Embryonic facial prominence (tissue), 1 donor: Measurements from ENCODE around the gene RNASEH2B.

Experiments
- DNase-seq: peaks from one replicate; pipeline ENCODE4 v3.0.0-alpha.2; 2016; ENCODE audit errors: extremely low spot score

Gene RNASEH2B, protein sequence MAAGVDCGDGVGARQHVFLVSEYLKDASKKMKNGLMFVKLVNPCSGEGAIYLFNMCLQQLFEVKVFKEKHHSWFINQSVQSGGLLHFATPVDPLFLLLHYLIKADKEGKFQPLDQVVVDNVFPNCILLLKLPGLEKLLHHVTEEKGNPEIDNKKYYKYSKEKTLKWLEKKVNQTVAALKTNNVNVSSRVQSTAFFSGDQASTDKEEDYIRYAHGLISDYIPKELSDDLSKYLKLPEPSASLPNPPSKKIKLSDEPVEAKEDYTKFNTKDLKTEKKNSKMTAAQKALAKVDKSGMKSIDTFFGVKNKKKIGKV

DNA sequence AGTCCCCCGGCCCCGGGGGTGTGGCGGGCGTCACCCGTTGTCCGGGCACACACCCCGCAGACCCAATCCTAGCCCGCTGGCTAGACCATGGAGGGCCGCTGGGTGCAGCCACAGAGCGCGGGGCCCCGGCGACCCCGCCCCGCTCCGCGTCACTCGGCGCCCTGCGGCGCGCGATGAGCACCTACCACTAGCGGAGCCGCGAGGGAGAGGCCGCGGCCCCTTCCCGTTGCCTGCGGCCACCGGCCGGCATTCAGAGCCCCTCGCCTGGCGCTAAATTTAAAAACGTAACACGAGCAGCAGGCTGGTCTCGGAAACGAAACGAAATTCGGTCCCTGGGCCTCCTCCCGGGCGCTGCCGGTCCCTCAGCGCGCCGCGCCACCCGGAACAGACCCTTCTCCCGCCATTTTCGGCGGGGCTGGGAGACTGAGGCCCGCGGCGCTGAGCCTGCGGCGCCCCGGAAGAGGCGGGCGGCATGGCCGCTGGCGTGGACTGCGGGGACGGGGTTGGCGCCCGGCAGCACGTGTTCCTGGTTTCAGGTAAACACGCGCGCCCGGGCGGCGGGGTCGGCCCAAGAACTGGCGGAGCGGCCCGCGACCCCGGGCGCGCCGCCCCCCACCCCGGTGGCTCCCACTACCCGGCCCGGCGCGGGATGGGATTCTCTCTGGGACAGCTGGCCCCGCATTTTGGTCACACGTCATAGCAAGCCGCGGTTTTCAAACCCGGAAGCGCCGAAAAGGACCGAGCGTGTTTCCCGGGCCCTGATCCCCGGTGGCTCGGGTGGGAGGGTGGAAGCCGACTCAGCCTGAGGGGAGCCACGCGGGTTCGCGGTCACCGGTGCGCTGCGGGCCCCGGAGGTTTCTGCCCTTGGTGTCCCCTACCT is at the start of gene RNASEH2B:
RNASEH2B (plus strand) TSS at position 187 of the 880 bp plus-strand sequence; CDS start at position 473, 286 bp downstream.
- no peak for DNase-seq

DNA sequence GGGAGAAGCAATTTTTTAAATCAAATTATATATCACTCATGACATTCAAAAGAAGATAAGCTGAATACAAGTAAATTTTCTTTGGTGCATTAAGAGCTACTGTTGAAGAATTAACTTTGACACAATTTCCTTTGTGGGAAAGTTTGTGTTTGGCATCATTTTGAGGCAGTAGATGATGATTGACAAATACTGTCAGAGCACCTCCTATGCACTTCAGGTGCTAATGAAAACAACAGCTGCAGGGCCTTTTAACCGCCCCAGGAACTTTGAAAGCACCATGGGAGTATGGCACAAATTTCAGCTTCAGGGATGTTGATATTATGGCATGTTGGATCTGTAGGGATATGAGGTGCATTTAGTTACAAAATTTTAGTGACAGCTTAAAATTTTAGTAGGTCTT is 45.1 kb upstream of the RNASEH2B start:
- no peak for DNase-seq

DNA sequence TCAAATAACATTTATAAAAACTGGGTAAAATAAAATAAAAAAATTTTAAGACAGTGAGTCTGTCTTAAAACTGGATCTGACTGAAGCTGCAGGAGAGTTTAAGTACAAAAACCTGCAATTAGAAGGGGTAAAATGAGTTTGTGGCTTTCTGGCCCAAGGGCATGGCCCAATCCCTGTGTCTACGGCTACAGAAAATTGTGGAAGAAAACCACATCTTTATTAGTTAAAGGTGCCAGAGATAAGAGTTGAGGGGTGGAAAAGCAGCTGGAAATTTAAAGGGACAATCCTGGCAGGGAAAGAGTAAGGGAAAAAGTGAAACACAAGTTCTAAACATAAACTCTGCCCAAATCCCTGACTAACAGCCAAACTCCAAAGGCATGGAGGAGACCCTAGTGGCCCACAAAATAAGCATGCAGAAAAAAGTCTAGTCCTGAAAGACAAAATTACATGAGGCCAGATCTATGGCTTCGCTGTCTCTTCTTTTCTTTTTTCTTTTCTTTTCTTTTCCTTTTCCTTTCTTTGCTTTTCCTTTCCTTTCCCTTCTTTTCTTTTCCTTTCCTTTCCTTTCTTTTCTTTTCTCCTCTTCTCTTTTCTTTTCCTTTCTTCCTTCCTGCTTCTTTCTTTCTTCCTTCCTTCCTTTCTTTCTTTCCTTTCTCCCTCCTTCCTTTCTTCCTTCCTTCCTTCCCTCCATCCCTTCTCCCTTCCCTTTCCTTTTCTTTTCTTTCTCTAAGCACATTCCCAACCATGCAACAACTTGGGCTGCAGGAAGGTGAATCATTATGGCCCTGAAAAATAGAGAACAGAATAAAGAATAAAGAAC is 42.6 kb upstream of the RNASEH2B start:
- no peak for DNase-seq

DNA sequence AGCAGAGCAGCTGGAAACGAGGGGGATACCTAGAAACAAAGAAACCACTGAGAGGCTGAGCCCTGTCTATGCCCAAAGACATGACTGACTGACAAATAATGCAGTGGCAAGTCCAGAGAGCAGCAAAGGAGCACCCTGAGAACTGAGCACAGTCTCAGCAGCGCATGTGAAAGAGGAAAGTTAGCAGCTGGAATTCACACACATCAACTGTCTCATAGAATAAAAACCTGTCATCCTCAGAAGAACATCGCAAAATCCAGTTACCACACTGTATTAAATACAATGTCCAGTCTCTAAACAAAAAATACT is 42.0 kb upstream of the RNASEH2B start:
- no peak for DNase-seq

DNA sequence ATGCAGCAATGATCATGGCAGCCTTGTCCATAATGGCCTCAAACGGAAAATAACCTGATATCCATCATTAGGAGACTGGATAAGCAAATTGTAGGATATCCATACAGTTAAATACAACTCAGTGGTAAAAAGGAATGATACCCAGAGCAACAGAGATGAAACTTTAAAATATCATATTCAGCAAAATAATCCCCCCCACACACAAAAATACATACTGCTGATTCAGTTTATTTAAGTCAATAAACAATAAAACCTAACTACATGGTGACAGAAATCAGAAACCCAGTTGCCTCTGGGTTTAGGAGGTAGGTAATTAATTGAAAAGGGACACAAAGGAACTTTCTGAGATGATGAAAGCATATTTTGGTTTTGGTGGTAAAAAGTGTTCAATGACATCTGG is 38.2 kb upstream of the RNASEH2B start:
- no peak for DNase-seq

DNA sequence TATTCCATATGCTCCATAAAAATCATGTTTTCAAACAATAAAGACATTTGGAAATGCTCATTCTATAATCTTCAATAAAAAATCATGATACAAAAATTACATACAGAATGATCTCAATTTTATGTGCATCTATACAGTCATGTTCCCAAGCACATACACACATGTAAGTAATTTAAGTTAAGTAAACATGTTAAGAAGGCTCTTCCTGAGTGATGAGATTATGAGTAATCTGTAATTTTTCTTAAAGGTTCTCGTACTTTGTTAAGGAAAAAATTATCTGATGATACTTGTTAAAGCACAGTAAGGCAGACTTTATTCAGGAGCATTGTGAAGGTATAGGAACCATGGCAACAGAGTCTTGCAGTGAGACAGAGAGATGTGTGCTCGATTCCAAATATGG is 36.1 kb upstream of the RNASEH2B start:
- DNase-seq = no peak

DNA sequence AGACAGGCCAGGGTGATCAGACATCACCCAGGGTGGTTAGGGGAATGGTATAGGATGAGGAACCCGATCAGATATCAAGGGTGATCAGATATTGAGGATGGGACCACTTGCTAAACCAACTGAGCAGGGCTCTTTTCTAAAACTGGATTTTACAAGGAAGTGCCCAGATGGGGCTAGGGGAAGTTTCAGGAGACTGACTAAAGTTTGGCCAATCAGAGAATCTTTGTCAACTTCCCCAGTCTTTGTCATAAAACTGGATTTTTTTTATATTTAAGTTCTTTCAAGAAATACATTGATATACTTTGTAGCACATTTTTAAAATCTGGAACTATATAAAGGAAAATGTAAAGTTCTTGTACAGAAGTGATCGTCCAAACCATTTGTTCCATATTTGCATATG is 35.6 kb upstream of the RNASEH2B start:
- DNase-seq = no peak

DNA sequence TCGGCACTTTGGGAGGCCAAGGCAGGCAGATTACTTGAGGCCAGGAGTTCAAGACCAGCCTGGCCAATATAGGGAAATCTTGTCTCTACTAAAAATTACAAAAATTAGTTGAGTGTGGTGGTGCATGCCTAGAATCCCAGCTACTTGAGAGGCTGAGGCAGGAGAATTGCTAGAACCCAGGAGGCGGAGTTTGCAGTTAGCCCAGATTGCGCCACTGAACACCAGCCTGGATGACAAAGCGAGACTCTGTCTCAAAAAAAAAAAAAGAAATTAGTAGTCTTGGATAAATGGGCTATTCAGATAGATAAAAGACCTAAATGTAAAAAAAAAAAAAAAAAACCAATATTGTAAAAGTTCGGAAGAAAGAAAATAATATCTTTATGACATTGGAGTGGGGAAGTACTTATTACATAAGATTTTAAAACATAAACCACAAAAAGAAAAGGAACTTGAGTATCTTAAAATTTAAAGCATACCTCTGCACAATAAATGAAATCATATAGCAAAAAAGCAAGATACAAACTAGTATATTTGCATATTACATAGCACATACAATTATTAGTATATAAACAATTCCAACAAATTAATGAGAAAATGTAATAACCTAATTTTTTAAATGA is 26.7 kb upstream of the RNASEH2B start:
- DNase-seq = no peak

DNA sequence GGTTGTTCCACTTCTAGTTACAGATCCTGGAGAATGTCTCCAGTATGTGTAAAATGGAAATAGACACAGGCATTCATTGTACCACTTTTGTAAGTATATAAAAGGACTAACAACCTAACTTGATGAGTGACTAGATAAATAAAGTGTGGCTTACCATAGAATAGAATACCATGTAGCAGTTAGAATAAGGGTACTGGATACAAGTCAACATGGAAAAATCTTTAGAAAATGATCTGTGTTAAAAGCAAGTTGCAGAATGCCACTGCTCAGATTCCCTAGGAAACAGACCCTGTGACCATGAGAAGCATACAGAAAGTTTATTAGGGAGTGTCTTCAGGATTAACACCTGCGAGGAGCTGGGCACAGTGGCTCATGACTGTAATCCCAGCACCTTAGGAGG is 25.9 kb upstream of the RNASEH2B start:
- no peak for DNase-seq

DNA sequence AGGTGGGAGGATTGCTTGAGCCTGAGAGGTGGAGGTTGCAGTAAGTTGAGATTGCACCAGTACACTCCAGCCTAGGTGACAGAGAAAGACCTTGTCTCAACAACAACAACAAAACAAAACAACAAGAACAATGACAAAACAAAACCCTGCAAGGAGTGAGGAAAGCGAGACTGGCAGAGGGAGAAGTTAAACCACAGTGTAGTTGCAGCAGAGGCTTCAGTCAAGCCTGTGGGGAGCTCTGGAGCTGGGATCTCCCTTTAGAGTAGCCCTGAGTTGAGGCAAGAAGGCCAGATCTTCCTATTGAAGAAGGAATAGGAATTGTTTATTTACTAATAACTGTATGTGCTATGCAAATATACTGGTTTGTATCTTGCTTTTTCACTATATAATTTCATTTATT is 25.3 kb upstream of the RNASEH2B start:
- no peak for DNase-seq

DNA sequence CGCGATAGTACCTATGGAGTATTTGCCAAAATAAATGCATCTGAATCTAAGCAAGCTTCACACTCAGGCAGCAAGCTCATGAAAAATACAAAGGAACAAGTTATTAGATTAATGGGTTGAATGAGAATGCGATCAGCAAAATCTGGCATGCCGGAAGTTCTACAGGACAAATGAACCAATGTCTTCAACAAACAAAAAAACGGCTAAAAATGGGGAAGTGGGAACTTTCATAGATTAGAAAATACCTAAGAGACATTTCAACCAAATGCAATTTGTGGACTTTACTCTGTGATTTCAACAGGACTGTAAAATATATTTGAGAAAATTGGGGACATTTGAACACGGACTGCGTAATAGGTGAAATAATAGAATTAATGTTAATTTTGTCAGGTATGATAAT is 22.4 kb upstream of the RNASEH2B start:
- DNase-seq = no peak

DNA sequence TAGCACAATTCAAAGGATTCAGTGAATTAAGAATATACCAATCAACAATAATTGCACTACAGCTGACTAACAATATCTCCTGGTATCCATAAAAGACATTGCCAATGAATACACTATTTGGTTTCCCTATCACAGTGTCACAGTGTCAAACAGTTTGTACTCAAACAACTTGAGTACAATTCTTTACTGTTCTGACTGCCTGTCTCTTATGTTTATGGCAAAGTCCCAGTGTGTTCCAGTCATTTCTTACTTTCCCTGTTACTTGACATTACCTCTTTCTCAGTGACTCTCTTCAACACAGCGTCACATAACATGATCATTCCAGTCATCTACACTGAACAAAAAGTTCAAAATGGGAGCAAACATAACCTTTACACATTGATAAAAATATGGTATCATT is 21.2 kb upstream of the RNASEH2B start:
- no peak for DNase-seq

DNA sequence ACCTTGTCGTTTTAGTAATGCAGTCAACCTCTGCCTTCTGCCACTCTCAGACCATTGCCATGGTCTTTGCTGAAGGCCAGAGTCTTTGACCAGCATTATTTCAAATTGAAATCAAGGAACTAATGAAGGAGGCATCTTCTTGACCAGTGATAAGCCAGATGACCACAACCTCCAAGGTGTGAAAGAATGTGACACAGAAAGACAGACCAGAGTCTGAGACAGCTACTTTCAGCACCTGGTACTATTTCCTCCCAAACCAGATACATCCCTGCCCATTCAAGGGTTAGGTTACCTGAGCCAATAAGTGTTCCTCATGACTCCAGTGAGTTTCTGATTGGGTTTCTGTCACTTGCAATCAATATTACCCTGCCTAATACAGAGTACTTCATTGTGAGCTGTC is 20.3 kb upstream of the RNASEH2B start:
- no peak for DNase-seq

DNA sequence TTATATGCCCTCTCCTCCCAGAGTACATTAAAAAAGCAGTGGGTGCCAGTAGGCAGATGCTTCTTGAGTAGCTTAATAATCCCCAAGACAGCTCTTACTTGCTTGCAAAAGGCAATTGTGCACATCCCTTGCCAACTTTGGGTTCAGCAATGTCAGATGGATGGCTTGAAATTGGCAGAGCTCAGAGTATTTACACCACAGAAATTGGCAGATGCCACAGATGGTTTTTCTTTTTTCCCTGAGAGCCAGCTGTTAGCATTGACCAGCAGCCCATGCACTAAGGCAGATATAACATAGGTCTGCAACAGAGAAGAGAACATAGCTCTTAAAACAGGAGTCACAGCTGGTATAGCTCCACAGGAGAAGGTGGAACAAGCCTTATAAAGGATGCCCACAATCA is 18.4 kb upstream of the RNASEH2B start:
- DNase-seq = no peak

DNA sequence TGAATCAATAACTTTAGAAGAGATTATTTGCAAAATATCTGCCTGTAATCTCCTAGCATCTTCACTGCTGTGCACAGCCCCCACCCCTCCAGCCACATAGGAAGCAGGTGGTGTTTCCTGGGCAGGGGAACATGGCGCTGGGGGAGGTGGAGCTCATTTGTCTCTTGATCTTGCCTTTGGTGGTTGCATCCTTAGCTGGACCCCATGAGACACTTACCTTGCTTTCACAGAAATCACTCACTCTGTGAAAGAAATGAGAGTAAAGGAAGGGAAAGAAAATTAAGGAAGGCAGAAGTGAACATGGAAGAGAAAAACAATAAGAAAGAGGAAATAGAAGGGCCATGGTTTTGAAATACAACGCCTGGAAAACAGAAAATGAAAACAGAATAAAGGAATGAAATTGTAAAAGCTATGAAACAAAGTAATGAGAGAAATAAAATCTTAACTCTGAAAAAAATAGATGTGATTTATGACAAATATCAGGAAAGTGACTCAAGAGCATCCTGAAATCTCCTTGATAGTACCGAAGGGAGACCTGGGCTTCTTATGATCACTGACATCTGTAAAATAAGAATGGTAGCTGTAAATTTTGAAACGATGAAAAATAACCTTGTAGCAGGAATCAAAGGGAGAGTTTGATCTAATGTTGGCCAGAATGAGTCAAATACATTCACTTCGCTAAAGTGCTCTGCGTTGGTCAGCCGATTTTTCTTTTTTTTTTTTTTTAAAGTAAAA is 17.2 kb upstream of the RNASEH2B start:
- no peak for DNase-seq

DNA sequence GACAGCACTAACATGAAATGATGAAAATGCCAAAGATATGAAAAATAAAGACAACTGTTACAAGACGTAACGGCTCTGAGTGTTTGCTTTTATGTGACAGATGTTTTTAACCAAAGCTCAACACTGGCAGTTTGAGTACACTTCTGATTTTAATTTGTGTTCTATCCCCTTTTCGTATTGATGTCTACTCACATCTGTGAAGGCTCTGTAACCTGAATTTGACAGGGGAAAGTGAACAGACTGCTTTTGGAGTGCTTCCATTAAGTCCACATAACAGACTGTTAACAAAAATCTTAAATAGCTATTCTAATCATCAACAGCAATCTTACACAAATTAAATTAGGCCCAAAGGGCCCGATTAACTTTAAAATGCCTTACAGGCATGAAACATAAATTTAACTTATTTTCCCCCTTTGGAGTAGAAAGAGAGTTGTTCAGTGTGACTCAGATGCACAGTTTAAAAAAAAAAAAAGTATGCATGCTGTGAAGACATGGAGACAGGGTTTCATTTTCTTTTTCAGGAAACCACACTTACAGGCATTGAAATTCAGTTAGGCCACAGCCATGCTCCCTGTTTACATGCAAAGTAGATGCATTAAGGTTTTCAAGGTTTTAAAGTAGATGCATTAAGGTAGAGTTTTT is 16.3 kb upstream of the RNASEH2B start:
- DNase-seq = no peak

DNA sequence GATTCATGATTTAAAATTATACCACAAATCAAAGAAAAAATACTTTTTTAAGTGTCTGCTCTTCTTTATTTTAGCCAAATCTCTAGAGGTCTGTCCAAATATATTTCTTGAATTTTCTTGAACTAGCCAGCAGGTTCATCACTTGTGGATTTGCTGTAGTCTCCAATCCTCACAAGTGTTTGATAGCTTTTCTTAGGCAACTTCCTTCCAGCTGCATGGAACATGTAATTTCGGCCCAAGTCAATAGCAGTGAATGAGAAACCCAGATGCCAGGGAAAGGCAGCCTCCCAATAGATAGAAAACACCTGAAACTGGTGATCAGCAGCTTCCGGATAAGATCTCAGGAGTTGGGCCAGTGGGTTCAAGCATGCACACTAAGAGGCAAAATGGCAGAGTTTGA is 15.6 kb upstream of the RNASEH2B start:
- DNase-seq = no peak

DNA sequence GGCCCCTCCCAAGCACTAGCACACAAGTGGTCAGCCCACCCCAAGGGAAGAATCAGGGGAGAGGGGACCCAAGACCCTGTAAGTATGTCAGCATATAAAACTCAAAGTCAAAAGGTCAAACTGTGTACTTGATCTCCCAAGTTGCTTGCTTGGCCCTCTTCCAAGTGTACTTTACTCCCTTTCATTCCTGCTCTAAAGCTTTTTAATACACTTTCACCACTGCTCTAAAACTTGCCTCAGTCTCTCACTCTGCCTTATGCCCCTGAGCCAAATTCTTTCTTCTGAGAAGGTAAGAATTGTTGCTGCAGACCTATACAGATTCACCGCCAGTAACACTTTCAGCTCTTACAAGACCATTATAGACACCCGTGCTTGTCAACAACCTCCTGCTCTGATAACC is 15.1 kb upstream of the RNASEH2B start:
- no peak for DNase-seq

DNA sequence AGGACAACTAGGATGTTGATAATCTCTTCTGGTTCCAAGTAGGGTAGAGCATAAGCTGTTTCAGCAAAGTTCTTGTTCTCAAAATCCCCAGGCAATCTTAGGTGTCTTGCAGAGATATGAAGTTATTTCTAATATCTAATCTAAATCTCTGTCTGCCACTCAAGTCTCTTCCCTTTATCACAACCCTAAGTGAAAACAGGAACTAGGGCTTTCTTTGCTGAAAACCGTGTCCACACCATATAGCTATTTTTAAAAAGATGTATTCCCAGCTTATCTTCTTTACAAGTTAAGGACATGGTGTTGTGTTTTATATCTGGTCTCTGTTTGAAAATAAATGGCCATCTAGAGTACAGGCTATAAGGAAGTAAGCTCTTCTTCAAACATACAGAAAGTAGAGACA is 11.3 kb upstream of the RNASEH2B start:
- DNase-seq = no peak

DNA sequence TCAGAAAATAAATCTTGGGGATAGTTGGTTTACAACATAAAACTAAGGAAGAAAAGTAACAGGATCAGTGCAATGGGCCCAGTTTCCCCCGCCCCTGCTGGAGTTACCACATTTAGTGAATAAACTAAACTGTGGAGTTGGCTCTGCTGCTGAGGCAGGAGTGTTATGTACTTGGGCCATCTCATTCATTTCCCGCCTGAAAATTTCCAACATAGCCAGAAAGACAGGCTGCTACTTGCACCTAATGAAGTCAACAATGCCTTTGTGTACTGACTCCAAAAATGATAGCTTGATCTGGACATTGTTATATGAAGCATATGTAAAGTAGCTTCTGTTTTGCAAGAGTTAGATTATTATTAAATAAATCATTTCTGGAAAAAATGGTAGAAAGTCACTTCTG is 7.9 kb upstream of the RNASEH2B start:
- no peak for DNase-seq

DNA sequence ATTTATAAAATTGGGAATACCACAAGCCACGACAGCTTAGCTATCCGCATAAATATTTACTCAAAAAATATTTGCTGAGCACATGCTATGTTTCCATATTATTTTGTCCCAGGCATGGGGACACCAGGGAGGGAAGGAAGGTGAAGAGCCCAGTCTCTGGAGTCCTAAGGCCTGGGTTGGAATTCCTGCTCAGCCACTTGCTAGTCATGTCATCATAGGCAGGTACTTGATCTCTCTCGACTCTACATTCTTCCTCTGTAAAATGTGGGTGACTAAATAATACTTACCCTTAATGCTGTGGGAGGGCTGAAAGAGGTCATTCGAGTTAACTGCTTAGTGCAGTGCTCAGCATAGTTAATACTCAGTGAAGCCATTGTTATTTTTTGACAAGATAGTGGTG is 4.3 kb upstream of the RNASEH2B start:
- no peak for DNase-seq
